A549 (cell line): ENCODE measurements around the gene CBFA2T2.

ENCODE experiments used
- FOSL2 ChIP-seq, 2 experiments: fragments of 450-650 bp in 1 of 2; fragments of >200 bp in 1 of 2; sonication (Bioruptor Twin) in 1 of 2; formaldehyde crosslinking; IDR thresholded peaks; 2 replicates each; pipeline versions ENCODE4 v1.5.0 to v1.6.1; 2016 to 2020; ENCODE audit warnings: mild to moderate bottlenecking in 1 of 2, moderate library complexity in 1 of 2
- POLR2A ChIP-seq: IDR thresholded peaks from 2 replicates; pipeline ENCODE4 v1.6.1; 2012; ENCODE audit warnings: mild to moderate bottlenecking, low read length
- RAD21 ChIP-seq, 2 experiments: fragments of >200 bp in 1 of 2; sonication (Bioruptor Twin) in 1 of 2; formaldehyde crosslinking in 1 of 2; IDR thresholded peaks in 1 of 2; conservative IDR thresholded peaks in 1 of 2; 2 replicates in 1 of 2; 3 replicates in 1 of 2; pipeline ENCODE4 v1.6.1; 2012 to 2018; ENCODE audit warnings: inconsistent platforms in 1 of 2
- RFX5 ChIP-seq: fragments of 450-650 bp; IDR thresholded peaks from 2 replicates; pipeline ENCODE4 v1.7.1; 2014; ENCODE audit warnings: antibody characterized with exemption, mild to moderate bottlenecking, moderate library complexity

- TF ChIP-seq RFX5 (no peak), FOSL2 (IDR thresholded peaks at IDR 0.05) (no peak), FOSL2 (CRISPR knock-in tag; IDR thresholded peaks at IDR 0.05) (no peak), POLR2A (no peak), RAD21 (conservative IDR thresholded peaks at IDR 0.05 in 1 of 2, IDR thresholded peaks at IDR 0.05 in 1 of 2) (no peak)
Observed at GRCh38 chr20:33669873-33670640, 180.2 kb downstream of the CBFA2T2 start.
